DMS114 treated with DMSO at 0.1 percent for 48 hours (cell line): ENCODE data around the gene ADORA2A.

Experiments
- DNase-seq: peaks from one replicate; lab custom pipeline; 2025; ENCODE audit not compliant: unreplicated experiment; lab: John Stamatoyannopoulos, UW

ADORA2A gene

GRCh38 chr22:24431309-24432034 is 4.1 kb downstream of the ADORA2A start:
- DNase-seq: no peak

DNA sequence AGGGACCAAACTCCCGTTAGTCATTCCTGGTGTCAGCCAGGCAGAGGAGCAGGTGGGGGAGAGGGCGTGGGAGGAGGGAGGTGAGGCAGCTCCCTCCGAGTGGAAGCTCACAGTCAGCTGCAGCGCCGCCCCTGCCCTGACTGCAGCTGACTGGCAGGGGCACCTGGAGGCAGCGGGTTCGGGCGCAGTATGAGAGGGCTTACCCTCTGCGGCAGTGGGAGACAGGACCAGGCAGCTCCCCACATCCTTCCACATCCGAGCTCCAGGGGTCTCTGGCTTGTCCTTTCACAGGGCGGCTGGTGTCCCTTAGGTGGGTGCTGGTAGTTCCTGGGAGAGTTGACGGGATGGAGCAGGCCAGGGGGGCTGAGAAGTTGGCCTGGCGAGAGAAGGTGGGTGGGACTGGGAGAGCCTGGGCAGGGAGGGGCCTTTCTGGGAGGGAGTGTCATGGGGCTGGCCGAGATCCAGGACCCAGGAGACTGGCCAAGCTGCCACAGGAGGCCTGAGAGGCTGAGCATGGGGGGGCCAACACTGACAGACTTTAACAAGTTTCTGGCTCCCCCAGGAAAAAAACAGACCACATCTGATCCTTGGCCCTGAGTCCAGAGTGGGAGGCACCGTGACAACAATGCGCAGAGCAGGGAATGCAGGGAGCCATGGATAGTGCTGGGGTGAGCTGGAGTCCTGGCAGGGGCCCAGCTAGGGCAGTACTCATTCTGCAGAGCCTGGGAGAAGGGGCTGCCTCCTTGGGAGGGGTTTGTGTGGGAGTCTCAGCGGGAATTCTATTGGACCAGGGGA is 4.9 kb downstream of the ADORA2A start:
- DNase-seq: no peak

- DNase-seq: no peak
Observed at GRCh38 chr22:24433001-24433827, 5.8 kb downstream of the ADORA2A start.

GRCh38 chr22:24433828-24434470 is 6.5 kb downstream of the ADORA2A start:
- no peak for DNase-seq

DNA sequence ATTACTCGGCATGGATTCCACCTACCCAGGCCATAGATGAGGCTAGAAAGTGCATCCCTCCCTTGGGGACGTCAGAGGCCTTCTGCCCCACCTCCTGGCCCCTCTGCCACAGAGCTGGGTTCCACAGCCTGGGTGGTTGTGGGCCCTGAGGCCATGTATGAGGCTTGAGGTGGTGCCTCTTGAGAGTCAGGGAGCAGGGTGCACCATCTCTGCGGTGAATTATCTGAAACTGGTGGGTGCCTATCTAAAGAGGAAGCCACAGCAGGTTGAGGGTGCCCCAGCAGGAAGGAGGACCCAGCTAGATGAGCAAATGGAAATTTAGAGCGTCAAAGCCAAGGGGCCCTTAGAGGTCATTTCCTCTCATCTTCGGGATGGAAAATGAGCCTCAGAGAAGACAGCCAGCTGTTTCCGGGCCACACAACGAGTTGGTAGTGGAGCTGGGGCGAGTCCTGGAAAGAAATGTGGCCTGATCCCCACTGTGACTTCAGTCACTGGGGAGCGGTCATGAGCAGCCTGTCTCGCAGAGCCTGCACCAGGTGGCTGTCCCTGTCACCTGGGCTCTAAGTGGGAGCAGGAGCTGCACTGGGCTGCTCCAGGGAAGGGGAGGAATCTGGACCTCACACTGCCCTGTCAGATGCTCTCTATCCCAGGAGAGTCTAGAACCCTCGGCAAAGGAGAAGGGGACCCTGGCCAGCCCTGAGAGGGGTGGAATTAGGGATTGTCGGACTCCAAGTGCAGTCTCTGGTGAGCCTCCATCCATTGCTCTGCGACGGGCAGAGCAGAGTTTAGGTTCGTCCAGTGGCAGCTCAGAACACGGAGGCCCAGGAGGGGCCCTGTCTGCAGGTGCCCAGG is 7.3 kb downstream of the ADORA2A start:
- DNase-seq: no peak

DNA sequence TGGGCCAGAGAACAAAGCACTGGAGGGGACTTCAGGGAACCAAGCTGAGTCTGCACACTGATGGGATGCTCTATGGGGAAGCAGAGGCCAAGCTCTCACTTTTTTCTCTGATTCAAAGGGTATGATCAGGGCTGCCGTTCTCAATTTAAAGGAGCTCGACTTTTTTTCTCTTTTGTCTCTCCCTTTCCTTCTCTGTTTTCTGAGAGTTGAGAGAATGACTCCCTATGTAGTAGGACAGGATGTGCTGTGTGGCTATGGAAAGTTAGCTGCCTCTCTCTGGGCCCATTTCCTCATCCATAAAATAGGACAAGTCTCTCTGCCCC is 7.9 kb downstream of the ADORA2A start:
- no peak for DNase-seq

DNA sequence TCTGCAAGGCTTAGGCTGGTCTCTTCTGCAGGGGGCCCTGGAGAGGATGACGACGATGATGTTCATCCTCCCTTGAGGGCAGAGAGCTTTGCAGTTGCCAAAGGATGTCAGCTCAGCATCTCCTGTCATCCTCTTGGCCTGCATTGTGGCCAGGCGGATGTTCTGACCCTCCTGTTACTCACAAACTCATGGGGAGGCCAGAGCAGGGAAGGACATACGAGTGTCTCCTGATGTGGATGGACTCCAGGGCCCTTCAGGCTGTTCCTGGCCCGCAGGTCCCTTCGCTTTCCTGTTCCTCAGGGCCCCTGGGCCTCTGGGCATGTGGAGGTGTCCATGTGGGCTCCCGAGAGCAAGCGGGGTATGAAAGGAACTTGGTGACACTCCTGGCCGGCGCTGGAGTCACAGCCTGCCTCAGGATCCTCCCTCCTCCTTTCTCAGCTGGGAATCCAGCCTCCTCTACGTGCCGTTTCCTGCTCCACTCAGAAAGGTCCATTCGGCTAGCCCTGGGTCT is 8.5 kb downstream of the ADORA2A start:
- no peak for DNase-seq

- no peak for DNase-seq
Observed at GRCh38 chr22:24436553-24436952, 9.2 kb downstream of the ADORA2A start.

DNA sequence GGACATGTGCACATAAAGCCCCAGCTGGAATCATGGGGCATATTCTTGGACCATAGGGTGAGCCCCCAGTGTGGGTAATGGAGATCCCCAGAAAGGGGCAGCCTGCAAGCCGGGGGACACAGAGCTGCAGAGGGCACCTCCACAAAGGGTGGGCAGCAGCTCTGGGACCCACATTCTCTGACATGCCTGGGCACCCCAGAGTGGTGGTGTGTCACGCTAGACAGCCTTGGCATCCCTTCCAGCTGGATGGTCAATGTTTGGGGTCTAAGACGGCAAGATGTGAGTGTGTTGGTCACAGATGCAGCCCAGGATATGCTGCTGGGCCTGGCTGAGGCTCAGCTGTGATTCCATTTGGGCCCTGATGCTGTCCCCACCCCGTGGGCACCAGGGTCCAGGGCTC is 9.7 kb downstream of the ADORA2A start:
- no peak for DNase-seq

GRCh38 chr22:24437741-24438328 is 10.4 kb downstream of the ADORA2A start:
- DNase-seq: no peak

GRCh38 chr22:24440270-24440717 is 12.9 kb downstream of the ADORA2A start:
- DNase-seq: no peak

DNA sequence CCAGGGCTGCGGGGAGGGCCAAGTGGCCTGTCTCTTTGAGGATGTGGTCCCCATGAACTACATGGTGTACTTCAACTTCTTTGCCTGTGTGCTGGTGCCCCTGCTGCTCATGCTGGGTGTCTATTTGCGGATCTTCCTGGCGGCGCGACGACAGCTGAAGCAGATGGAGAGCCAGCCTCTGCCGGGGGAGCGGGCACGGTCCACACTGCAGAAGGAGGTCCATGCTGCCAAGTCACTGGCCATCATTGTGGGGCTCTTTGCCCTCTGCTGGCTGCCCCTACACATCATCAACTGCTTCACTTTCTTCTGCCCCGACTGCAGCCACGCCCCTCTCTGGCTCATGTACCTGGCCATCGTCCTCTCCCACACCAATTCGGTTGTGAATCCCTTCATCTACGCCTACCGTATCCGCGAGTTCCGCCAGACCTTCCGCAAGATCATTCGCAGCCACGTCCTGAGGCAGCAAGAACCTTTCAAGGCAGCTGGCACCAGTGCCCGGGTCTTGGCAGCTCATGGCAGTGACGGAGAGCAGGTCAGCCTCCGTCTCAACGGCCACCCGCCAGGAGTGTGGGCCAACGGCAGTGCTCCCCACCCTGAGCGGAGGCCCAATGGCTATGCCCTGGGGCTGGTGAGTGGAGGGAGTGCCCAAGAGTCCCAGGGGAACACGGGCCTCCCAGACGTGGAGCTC is 13.5 kb downstream of the ADORA2A start:
- DNase-seq: no peak

DNA sequence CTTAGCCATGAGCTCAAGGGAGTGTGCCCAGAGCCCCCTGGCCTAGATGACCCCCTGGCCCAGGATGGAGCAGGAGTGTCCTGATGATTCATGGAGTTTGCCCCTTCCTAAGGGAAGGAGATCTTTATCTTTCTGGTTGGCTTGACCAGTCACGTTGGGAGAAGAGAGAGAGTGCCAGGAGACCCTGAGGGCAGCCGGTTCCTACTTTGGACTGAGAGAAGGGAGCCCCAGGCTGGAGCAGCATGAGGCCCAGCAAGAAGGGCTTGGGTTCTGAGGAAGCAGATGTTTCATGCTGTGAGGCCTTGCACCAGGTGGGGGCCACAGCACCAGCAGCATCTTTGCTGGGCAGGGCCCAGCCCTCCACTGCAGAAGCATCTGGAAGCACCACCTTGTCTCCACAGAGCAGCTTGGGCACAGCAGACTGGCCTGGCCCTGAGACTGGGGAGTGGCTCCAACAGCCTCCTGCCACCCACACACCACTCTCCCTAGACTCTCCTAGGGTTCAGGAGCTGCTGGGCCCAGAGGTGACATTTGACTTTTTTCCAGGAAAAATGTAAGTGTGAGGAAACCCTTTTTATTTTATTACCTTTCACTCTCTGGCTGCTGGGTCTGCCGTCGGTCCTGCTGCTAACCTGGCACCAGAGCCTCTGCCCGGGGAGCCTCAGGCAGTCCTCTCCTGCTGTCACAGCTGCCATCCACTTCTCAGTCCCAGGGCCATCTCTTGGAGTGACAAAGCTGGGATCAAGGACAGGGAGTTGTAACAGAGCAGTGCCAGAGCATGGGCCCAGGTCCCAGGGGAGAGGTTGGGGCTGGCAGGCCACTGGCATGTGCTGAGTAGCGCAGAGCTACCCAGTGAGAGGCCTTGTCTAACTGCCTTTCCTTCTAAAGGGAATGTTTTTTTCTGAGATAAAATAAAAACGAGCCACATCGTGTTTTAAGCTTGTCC is 14.3 kb downstream of the ADORA2A start:
- no peak for DNase-seq

DNA sequence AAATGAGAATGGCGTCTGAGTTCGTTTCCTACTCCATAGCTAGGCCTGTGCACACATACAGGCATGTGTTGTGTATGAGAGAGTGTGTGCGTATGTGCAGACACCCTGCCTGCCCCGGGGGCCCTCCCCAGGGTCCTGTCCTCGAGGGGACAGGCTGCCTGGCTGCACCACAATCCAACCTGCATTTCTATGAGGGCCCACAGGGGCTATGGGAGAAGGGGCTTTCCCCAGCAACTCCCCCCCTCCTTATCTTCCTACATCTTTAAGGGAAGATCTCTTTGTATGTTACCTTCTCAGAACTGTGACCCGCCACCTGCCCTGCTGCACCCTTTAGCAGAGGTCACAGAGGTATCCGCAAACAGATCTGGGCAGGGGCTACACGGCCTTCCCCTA is 14.9 kb downstream of the ADORA2A start:
- DNase-seq: no peak

DNA sequence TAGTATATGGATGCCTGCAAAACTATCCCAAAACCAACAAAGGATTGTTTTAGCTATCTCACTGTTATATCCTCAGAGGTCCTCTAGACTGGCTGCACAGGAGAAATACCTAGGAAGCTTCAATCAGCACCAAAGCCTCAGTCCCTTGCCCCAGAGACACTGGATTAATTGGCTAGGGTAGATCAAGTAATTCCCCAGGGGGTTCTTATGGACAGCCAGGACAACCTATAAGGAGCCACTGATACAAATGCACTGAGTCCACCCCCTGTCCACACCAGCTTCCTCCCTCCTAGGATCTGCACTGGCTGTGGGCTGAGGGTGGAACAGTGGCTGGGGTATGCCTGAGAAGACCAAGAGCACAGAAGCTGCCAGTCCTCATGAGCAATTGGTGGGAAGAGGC is 16.3 kb downstream of the ADORA2A start:
- DNase-seq: no peak

DNA sequence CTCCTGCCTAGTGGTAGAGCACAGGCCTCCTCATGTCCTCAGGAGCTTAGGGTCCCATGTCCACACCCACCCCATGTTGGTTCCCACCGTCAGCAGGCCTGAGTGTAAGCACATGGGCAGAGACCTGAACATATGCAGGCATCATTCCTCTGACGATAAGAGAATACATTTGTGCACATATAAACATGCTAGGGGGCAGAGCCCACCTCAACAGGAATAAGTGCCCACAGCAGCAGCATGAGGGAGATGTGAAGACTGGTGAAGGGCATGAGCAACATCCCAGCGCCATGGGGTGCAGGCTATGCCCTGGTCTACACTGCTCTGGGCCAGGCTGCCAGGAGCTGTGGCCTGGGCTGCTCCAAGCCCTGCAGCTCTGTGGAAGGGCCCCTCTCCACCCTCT is 16.9 kb downstream of the ADORA2A start:
- no peak for DNase-seq

DNA sequence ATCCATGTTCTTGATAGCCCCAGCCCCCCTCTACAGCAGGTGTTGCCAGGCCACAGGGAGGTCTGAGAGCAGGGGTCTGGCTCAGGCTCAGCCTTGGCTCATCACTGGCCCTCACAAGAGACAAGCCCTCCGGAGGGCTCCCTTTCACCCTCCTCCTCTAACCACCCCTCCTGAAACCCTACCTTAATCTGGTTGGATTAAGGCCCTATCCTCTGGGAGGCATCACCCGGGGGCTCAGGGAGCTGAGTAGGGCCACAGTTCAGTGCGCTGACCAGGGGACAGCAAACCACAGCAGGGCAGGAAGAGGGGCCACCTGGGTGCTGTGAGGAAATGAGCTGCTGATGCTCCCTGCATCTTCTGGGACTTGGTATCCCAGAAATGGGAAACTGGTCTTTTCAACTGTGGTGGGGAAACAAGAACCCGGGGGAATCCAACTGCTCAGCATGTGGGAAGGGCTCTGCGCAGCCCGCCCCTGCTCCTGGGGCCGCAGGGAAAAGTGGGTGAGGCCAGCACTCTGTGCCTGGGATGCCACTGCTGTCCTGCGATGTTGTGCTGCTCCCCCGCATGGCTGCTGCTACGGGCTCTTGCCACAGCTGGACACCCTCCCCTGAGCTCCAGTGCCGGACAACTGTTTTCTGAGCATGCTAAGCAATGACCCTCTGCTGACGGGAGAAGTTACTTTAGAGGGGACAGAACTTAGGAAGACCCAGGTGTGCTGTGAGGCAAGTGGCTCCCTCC is 17.5 kb downstream of the ADORA2A start:
- DNase-seq: no peak
